Stimulated activated CD4-positive, alpha-beta T cell treated with anti-CD3 and anti-CD28 coated beads, Interleukin-4, amount 100 ng/mL, for 24 hours (primary cell): ENCODE results near the gene THSD4.

Experiments
- DNase-seq: peaks from one replicate; pipeline ENCODE4 v3.0.0-alpha.2; 2020

The THSD4 gene

DNA sequence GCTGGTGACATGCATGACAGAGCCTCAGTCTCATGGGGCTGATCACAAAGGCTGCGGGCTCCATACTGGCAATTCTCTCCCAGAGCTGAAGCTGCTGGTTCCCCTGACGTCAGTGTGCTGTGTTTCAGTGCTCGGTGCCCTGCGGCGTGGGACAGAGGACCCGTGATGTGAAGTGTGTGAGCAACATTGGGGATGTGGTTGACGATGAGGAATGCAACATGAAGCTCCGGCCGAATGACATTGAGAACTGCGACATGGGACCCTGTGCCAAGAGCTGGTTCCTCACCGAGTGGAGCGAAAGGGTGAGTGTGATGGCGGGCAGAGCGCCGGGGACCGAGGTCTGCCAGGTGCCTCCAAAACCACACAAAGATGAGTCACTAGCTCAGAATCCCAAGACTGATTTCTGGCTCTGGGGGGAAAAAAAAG is 633.0 kb downstream of the THSD4 start:
- no peak for DNase-seq

DNA sequence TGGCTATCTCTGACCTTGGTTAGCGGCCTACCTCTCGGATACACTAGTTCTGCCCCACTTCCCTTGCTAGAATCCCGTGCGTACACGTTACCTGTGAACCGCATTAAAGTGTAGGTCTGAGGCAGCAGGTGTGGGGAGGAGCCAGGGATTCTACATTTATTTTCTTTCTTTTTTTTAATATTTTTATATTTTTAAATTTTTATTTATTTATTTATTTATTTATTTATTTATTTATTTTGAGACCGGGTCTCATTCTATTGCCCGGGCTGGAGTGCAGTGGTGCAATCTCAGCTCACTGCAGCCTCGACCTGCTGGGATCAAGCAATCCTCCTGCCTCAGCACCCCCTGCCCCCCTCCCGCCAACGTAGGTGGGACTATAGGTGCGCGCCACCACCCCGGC is 634.2 kb downstream of the THSD4 start:
- no peak for DNase-seq

DNA sequence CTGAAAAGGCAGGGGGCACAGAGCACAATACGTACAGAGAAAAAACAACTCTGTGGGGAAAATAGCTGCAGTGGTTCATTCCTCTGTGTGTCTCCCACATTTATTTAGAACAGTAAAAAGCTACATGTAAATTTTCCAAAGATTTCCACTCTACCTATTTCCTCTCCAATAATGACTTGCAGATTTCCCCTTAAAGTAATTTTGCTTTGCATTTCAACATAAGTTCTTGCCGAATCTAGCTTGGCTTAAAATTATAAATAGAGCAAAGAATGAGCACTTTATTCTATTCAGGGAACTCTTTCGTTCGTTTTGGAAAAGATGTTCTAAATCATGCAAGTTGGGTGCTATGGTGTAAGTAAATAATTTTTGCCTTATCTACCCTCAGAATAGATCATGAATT is 636.9 kb downstream of the THSD4 start:
- DNase-seq, result no peak

DNA sequence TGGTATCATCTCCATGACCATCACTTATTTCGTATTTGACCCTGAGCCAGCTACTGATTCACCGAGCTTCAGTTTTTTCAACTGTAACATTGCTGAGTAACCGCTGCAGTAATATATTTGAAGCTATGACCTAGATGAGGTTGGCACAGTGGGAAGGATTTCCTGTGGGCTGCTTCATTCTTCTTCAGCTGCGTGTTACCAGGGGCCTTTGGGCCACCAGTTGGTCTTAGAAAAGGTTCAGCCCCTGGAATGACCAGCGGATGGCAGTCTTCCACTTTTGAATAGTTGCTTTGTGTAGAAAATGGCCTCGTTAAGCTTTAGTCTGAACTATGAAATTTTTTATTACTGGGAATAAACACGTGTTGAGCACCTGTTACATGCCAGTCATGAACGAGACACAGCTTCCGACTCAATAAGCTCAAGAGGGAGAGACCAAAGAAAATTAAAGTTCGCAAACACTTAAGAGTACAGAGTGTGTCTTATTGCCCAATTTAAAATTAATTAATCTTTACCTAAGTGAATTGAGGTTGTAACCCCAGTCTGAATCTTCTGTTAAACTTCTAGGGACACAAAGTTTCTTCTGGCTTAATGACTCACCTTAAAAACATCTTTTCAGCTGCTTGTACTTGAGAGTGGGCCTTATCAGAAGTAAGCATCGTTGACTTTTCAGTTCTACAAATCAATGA is 637.5 kb downstream of the THSD4 start:
- DNase-seq, result no peak

DNA sequence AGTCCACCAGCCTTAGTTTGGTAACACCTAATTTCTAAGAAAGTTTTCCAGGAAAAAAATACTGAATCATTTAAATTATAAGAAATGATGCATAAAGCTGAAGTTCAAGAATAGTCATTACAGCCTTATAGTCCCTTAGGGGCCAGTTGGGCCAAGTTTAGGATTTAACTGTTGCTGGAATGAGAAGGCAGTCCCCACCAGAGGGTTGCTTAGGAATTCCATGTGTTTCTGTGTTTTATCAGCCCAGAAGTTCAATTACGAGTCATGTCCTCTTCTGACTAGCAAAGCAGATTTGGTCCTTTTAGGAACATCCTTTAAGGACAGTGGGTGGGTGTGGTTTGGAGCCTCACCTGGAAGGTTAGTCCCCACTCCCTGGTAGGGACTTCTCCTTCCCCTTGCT is 638.1 kb downstream of the THSD4 start:
- DNase-seq, result no peak

DNA sequence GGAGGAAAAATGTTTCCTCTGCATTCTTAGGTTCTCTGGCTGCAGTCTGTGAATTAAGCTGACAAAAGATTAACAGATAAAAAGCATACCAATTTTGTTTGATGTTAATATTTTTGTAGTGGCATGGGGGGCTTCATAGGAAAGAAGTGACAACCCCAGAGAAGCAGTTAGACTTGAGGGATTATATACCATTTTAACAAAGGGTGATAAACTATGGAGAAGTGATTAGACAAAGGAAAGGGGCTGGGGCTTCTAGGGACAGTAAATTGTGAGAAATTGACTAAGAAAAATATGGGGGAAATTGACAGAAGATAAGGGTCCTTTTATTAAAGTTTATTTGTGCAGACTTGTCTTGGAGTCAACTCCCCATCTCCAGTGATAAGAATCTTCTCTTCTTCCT is 639.4 kb downstream of the THSD4 start:
- DNase-seq, result no peak

DNA sequence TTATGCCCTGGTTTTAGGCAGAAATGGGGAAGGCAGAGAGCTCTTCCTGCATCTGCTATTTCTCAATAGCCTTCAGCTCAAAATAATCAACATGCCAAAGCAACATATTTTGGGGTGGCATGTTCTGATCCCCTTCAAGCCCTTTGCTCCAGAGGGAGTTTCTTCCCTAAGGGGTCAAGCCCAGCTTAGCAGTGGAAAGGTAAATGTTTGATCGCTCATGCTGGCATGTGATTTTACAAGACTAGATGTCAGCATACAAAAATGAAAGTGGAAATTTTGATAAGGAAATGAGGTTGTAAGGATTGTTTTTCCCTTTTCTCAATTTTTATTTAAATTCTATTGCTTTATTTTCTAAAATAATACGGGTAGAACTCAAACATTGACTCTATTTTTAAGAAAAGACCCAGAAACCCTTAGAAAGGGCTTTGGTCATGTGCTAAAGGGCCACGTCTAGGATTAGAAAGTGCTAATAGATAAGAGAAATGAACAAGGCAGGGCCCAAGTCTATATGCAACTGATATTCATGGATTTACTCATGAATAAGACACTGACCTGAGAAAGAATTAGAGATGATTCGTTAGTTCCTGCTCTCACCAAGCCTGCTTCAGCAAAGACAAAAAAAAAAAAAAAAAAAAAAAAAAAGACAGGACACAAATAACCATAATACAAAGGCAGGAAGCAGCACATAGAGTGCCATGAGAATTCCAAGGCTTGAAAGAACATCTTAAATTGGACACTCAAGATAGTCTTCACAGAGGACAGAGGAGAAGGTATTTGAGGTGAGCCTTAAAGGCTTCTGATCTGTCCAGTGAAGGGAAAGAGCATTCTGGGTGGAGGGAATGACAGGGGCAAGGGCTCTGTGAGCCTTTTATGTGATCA is 640.1 kb downstream of the THSD4 start:
- DNase-seq, result no peak

DNA sequence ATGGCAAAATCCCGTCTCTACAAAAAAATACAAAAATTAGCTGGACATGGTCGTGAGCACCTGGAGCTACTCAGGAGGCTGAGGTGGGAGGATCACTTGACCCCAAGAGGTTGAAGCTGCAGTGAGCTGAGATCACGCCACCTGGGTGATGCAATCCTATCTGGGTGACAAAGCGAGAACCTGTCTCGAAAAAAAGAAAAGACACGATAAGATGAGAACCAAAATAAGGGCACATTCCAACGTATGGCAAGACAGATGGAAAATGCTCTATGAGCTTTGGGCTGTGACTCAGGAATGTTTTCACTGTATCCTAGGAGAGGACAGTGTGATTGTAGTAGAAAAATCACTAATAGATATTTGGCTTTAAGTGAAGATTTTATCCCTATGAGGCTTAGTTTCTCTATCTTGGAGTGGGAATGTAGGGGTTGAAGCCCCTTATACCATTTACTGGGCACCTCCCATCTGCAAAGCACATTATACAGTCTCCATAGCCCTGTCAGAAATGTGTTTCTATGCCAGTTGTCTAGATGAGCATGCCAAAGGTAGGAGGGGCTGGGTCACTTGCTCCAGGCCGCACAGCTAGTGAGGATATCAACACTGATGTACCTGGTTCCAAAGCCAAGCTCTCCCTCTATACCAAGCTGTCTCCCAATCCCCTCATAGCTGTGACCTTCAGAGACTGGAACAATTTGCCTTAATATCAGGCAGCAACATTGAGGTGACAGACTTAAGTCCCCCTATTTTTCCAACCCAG is 641.5 kb downstream of the THSD4 start:
- no peak for DNase-seq

DNA sequence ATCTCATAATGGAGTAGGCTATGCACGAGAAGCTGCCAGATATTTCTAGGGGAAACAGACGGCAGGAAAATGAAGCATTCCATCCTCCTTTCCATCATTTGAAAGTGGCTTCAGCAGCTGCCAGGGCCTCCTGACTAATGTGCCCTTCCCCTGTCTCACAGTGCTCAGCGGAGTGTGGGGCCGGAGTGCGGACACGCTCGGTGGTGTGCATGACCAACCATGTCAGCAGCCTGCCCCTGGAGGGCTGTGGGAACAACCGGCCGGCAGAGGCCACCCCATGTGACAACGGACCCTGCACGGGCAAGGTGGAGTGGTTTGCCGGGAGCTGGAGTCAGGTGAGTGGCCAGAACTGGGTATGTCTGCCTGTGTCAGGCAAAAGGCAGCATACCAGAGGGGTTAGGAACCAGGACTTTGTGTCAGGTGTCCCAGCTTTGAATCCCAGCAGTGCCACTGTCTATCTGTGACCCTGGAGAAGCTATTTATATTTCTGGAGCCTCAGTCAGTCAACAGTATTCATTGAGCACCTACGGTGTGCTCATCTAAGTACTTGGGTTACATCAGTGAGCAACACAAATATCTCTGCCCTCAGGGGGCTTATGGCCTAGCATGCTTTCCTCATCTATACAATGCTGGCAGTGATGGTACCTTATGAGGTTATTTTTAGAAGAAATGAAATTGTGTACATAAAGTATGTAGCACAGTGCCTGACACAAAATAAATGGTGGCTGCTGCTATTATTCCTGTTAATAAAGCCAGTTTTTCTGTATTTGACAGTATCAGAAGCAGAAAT is 642.7 kb downstream of the THSD4 start:
- no peak for DNase-seq

DNA sequence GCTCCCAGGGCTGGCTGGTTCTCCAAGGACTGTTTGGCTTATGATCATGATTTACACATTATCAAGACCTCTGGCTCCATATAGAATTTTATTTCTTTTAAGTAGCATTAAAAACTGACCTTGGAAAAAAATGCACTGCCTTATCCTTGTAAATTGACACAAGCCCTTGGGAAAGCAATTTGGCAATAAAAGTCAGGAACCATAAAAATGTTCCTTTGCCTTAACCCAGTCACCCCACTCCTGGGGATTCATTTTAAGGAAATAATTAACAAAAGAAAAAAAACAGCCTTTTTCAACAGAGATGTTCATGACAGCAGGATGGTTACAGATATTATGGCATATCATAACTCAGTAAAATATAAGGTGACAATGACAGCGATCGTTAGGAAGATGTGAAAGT is 643.4 kb downstream of the THSD4 start:
- no peak for DNase-seq

DNA sequence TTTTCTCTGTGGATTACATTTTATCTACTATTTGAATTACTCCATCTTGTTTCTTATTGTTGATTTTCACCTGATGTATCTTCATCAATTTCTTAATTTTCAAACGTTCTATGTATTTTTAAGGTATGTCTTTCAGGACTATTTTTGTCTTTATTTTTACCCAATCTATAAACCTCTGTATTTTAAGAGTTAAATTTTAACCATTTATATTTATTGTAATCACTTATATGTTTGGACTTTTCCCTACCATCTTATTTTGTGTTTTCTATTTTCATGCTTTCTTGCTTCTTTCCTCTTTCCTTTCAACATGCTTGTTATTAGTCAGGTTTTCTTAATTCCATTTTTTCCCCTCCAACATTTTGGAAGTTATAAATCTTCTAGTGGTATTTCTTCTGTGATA is 645.6 kb downstream of the THSD4 start:
- DNase-seq, result no peak

DNA sequence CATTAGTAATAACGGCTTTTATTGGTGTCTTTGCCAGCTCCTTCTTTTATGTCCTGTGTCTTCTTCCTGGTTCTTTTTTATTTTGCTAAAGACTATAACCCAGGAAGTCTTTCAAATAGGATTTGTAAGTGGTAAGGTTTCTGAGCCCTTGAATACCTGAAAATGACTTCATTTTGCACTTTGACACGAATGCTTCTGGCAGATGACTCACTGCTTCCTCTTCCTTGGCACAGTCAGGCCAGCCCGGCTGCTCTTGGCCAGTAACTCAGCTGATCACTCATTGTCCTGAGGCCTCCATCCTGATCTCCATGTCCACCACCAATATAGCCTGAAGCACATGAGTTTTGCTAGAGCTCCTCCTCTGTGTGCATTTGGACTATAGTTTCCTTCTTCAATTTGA is 646.4 kb downstream of the THSD4 start:
- DNase-seq, result no peak

DNA sequence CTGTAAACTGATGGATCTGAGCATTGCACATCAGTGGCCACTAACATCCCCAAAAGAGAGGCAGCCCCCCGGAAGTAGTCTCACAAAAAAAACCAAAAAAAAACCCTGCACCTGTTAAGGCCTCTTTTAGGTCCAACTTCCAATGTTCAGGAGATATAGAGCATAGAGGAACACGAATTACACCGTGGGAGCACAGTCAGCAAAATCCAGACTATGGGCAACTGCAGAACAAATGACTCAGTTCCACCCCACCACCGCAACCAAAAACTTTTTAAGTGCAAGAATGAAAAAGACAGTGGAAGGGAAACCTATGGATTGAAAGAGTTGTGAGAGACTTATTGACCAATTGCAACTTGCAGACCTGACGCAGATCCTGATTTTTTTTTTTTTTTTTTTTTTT is 652.9 kb downstream of the THSD4 start:
- no peak for DNase-seq

DNA sequence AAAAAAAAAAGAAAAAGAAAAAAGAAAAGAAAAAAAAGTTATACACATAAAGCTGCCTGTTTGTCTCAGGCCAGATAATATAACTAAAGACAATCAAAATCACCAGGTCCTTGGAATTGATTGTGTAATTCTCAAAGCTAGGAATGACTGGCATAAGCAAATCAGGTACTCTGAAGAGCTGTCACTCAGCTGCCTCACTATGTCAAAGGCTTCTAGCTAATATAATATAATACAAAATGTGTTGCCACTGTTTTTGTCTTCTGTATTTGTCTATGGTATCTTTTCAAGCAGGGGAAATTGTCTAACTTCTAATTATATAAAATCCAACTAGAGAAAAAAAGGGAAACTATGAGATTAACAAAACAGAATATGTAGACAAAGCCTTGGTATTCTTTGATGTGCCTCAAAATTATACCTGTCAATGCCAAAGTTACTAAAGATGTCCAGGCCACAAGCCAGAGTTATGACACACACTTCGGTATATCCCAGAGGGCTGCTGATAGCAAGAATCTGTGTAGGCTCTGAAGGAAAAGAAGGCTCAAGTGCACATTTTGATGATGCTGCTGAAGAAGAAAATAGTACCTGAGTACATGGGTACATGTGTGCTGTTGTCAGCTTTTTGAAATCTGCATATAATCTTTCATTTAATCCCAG is 658.1 kb downstream of the THSD4 start:
- DNase-seq, result no peak

DNA sequence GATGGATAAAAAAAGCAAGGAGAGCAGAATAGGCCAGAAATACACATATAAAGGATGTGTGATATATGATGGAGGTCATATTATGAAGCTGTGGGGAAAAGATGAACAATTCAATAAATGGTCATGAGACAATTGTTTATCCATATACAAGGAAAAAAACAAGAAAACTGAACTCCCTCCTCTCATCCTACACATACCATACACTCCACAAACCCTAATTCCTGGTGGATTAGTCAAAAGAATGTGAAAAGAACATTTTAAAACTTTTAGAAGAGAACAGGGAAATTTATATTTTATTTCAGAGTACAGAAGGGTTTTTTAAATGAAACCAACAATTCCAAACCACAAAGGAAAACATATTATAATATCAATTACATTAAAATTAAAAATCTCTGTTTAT is 660.6 kb downstream of the THSD4 start:
- DNase-seq, result no peak

DNA sequence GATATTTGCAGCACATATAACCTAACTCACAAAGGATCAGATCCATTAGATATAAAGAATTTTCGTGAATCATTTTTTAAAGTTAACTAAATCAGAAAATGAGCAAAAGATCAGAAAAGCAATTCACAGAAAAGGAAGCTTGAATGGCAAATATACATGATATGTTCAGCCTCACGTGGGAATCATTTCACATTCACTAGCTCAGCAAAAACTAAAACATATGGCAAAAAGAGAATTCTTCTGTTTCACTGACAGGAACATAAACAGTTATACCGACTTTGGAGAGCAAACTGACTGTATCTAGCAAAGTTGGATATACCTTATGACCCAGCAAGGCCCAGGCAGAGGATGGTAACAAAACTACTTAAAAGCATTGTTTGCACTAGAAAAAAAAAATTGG is 661.0 kb downstream of the THSD4 start:
- DNase-seq, result no peak

DNA sequence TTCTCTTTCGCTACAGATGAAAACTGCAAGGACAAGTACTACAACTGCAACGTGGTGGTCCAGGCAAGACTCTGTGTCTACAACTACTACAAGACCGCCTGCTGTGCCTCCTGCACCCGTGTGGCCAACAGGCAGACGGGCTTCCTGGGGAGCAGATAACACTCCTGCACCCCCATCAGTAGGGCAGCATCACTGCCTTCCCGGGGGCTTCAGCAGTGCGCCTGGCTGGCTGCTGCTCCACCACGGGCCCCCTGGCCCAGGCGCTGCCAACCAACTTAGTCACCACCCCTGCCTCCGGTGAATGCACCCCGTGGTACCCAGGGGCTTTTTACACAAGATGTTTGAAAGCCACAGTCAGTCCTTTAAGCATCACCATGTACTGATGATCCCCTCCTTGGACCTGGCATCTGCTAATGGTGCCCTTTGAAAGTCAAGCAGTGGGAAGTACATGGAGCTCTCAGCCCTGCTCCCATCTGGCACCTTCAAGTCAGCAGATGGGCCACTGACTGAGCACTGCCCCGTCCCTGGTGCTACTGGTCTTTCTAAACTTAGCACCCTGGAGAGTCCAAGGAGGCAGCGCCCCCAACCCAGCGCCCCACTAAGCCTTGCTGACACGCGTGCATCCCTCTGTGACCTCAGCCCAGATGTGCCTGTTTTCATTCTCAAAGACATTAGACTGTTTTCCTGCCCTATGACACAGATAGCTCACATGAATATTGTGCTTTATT is 662.1 kb downstream of the THSD4 start:
- no peak for DNase-seq

DNA sequence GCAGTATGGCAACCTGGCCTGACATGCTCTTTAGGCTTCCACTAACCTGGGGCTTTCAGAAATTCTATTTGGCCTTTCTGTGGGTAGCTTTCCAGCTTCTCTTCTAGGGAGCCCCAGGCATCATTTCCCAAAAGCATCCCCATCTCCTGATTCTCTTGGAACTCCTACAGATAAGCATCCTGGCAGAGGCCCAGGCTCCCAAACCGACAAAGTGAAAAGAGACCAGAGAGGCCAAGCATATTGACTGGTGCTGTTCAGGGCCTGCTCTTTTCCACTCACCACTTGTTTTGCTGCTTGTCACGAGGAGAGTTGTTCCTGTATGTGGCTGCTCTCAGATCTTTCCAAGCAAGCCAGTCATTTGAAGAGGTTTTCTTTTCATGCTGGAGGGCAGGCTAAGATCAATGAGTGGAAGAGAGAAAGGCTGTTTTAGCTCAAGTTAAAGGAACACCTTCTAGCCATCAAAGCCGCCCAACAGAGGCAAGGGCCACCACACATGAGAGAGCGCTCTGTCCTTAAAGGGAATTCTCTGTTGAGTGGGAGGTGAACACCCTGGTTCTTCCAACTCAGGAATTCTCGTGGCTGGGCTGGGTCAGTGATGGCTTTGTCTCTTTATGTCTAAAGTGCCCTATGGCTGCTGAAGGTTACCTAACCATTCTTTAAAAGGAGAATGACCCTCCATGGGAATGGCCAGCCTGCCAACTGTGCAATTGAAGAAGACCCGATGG is 664.0 kb downstream of the THSD4 start:
- no peak for DNase-seq

DNA sequence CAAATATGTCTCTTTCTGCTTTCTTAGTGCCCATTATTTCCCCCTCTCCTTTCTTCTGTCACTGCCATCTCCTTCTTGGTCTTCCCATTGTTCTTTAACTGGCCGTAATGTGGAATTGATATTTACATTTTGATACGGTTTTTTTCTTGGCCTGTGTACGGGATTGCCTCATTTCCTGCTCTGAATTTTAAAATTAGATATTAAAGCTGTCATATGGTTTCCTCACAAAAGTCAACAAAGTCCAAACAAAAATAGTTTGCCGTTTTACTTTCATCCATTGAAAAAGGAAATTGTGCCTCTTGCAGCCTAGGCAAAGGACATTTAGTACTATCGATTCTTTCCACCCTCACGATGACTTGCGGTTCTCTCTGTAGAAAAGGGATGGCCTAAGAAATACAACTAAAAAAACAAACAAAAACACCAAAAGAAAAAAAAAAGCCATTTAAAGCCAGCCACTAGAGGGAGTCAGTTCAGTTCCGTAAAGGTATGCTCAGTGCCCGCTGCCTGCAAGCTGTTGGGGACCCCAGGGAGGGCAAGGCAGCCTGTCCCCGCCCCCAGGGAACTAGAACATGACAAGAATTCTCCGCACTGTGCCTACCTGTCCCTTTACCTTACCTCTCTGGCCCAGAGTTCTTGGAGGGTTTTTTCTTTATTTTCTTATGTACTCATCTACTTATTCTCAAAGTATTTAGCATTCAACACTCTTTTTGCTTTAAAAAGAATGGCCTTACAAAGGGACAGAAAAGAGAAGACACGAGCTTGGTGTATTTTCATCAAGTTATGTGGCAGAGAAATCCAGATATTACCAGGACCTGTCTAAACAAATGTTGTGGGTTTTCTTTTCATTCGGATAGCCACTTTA is 665.1 kb downstream of the THSD4 start:
- peak; percentile 21 for DNase-seq
